Fibroblast of lung (primary cell): ENCODE results near the gene RNF212.

Experiments
- EZH2 ChIP-seq: IDR thresholded peaks from 2 replicates; pipeline ENCODE4 v1.5.1; 2012; ENCODE audit warnings: low read length, control low read depth, mild to moderate bottlenecking; ENCODE audit errors: missing control alignments
- TF ChIP-seq, protein P1 (sequence below), 2 donors: IDR thresholded peaks in 1 of 2; conservative IDR thresholded peaks in 1 of 2; 1 replicate in 1 of 2; 2 replicates in 1 of 2; pipeline ENCODE4 v1.5.1; 2011 to 2012; ENCODE audit warnings: low read length in 2 of 2, control low read depth in 1 of 2, inconsistent platforms in 1 of 2, low read depth in 1 of 2, mild to moderate bottlenecking in 1 of 2

GRCh38 chr4:1060121-1060520, 53.2 kb downstream of the RNF212 start:
- TF ChIP-seq, protein P1, sequence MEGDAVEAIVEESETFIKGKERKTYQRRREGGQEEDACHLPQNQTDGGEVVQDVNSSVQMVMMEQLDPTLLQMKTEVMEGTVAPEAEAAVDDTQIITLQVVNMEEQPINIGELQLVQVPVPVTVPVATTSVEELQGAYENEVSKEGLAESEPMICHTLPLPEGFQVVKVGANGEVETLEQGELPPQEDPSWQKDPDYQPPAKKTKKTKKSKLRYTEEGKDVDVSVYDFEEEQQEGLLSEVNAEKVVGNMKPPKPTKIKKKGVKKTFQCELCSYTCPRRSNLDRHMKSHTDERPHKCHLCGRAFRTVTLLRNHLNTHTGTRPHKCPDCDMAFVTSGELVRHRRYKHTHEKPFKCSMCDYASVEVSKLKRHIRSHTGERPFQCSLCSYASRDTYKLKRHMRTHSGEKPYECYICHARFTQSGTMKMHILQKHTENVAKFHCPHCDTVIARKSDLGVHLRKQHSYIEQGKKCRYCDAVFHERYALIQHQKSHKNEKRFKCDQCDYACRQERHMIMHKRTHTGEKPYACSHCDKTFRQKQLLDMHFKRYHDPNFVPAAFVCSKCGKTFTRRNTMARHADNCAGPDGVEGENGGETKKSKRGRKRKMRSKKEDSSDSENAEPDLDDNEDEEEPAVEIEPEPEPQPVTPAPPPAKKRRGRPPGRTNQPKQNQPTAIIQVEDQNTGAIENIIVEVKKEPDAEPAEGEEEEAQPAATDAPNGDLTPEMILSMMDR (conservative IDR thresholded peaks at IDR 0.05 in 1 of 2, IDR thresholded peaks at IDR 0.05 in 1 of 2; ENCODE audit: low read depth in 1 of 2, low read length in 2 of 2): no peak
- no peak for TF ChIP-seq EZH2
